ENCODE data around the gene TRERF1.

- no peak for TF ChIP-seq CTCF (conservative IDR thresholded peaks at IDR 0.05; ENCODE audit: low read depth, low read length)
- no peak for TF ChIP-seq SMC3 (IDR thresholded peaks at IDR 0.05; ENCODE audit: low read depth, low read length)
- no peak for TF ChIP-seq POLR2A (IDR thresholded peaks at IDR 0.05; ENCODE audit: low read depth, low read length)
- TF ChIP-seq CEBPB (IDR thresholded peaks at IDR 0.05; ENCODE audit: low read depth, low read length) = no peak
- TF ChIP-seq RAD21 (IDR thresholded peaks at IDR 0.05; ENCODE audit: low read length) = no peak
- TF ChIP-seq RFX5 (IDR thresholded peaks at IDR 0.05; ENCODE audit: low read depth, low read length) = no peak
- no peak for TF ChIP-seq MAFK (IDR thresholded peaks at IDR 0.05; ENCODE audit: low read depth, low read length)
- TF ChIP-seq BHLHE40 (IDR thresholded peaks at IDR 0.05; ENCODE audit: low read depth, low read length) = no peak
- TF ChIP-seq CHD1 (IDR thresholded peaks at IDR 0.05; ENCODE audit: low read depth, low read length) = no peak
- no peak for TF ChIP-seq RCOR1 (IDR thresholded peaks at IDR 0.05; ENCODE audit: insufficient replicate concordance, low read length)
- TF ChIP-seq, protein P1, sequence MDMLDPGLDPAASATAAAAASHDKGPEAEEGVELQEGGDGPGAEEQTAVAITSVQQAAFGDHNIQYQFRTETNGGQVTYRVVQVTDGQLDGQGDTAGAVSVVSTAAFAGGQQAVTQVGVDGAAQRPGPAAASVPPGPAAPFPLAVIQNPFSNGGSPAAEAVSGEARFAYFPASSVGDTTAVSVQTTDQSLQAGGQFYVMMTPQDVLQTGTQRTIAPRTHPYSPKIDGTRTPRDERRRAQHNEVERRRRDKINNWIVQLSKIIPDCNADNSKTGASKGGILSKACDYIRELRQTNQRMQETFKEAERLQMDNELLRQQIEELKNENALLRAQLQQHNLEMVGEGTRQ (IDR thresholded peaks at IDR 0.05; ENCODE audit: low read depth, low read length) = no peak
- TF ChIP-seq ELK1 (IDR thresholded peaks at IDR 0.05; ENCODE audit: borderline replicate concordance, low read depth, low read length) = no peak
Measured at GRCh38 chr6:42226645-42227143, 225.0 kb downstream of the TRERF1 start.

Measured in IMR-90 (cell line).